HCT116 (cell line): ENCODE measurements around the gene PAX2. TPM values are rescaled to one million over a fixed set of nuclear protein-coding genes. Genes with fewer than 3 reads are reported as not detected.

Experiments
- ATAC-seq: fragments of 200-7000 bp; cut with Tn5 transposase; 2 replicates; pipeline ENCODE4 v1.9.1; 2020; ENCODE audit warnings: mild to moderate bottlenecking, moderate library complexity
- BruUV-seq: library from RNA; stranded (reverse); fragments of 400-500 nt; replicated peaks from 2 replicates; lab custom pipeline; 2021; lab: Mats Ljungman, UMichigan
- CTCF ChIA-PET: fragments of 300-600 bp; sonication (Branson Sonifier 250); formaldehyde crosslinking; loops from one replicate; lab custom pipeline; 2021; ENCODE audit warnings: antibody characterized with exemption; lab: Charles Lee
- POLR2A ChIA-PET: fragments of 300-600, 350-600 bp; sonication (Branson Sonifier 250); formaldehyde crosslinking; loops from one replicate; lab custom pipeline; 2021; ENCODE audit warnings: antibody characterized with exemption; lab: Charles Lee
- RAD21 ChIA-PET, 2 experiments: fragments of 300-600 bp; sonication (Branson Sonifier 250); formaldehyde crosslinking; loops; one replicate each; lab custom pipeline; 2023; ENCODE audit warnings: low total read pairs in 2 of 2; ENCODE audit not compliant: uncharacterized antibody in 2 of 2, unreplicated experiment in 2 of 2, low non-redundant PET in 1 of 2; lab: Charles Lee
- DNase-seq: peaks from one replicate; pipeline ENCODE4 v3.0.0-alpha.2; 2010; ENCODE audit warnings: low read depth, low spot score
- H2AFZ ChIP-seq: fragments of 200-600 bp; shearing (Covaris generic), sonication (generic); 2 replicates; pipeline ENCODE4 v1.6.1; 2017; ENCODE audit warnings: low read depth, mixed run types, mixed read lengths, antibody characterized with exemption, low read length; ENCODE audit not compliant: poor library complexity, severe bottlenecking
- H3K27ac ChIP-seq: 2 replicates; pipeline ENCODE4 v1.5.1; 2012; ENCODE audit warnings: low read depth, low read length
- H3K27me3 ChIP-seq: fragments of 200-600 bp; sonication (generic); 2 replicates; pipeline ENCODE4 v1.6.1; 2016; ENCODE audit warnings: mixed run types, low read length, mixed read lengths; ENCODE audit not compliant: insufficient read depth
- H3K36me3 ChIP-seq, 2 experiments: fragments of 200-500 bp in 1 of 2; fragments of 200-600 bp in 1 of 2; sonication (Bioruptor generic) in 1 of 2; sonication (generic) in 1 of 2; 2 replicates each; pipeline versions ENCODE4 v1.5.1 to v1.6.1; 2014 to 2016; ENCODE audit warnings: low read length in 2 of 2, inconsistent platforms in 1 of 2, mixed read lengths in 1 of 2, mixed run types in 1 of 2; ENCODE audit not compliant: insufficient read depth in 2 of 2, control insufficient read depth in 1 of 2
- H3K4me1 ChIP-seq, 2 experiments: fragments of 200-600 bp in 1 of 2; sonication (generic) in 1 of 2; 2 replicates each; pipeline versions ENCODE4 v1.5.1 to v1.6.1; 2012 to 2017; ENCODE audit warnings: low read length in 2 of 2, inconsistent platforms in 1 of 2, mild to moderate bottlenecking in 1 of 2, mixed read lengths in 1 of 2, mixed run types in 1 of 2, moderate library complexity in 1 of 2; ENCODE audit not compliant: insufficient read depth in 2 of 2, control insufficient read depth in 1 of 2
- H3K4me2 ChIP-seq: fragments of 200-600 bp; sonication (generic); 2 replicates; pipeline ENCODE4 v1.6.1; 2017; ENCODE audit warnings: mixed run types, low read length, mixed read lengths
- H3K4me3 ChIP-seq, 2 experiments: fragments of 200-600 bp in 1 of 2; sonication (generic) in 1 of 2; replicated peaks in 1 of 2; 2 replicates each; pipeline ENCODE4 v1.5.1; 2011 to 2016; ENCODE audit warnings: low read length in 2 of 2, control low read depth in 1 of 2, low read depth in 1 of 2, mild to moderate bottlenecking in 1 of 2, mixed read lengths in 1 of 2, mixed run types in 1 of 2
- H3K79me2 ChIP-seq: fragments of 200-600 bp; sonication (generic); 2 replicates; pipeline ENCODE4 v1.6.1; 2017; ENCODE audit warnings: mild to moderate bottlenecking, mixed run types, low read length, moderate library complexity, mixed read lengths; ENCODE audit not compliant: insufficient read depth
- H3K9ac ChIP-seq: fragments of 200-600 bp; sonication (generic); 2 replicates; pipeline ENCODE4 v1.6.1; 2016; ENCODE audit warnings: low read length, mixed read lengths
- H3K9me2 ChIP-seq: fragments of 200-600 bp; sonication (generic), shearing (Covaris generic); 2 replicates; pipeline ENCODE4 v1.6.1; 2017; ENCODE audit warnings: mixed run types, mild to moderate bottlenecking, moderate library complexity; ENCODE audit not compliant: insufficient read depth
- H3K9me3 ChIP-seq, 2 experiments: fragments of 200-500 bp in 1 of 2; fragments of 200-600 bp in 1 of 2; sonication (Bioruptor generic) in 1 of 2; sonication (generic) in 1 of 2; 2 replicates each; pipeline ENCODE4 v1.6.1; 2014 to 2017; ENCODE audit warnings: low read length in 2 of 2, mixed read lengths in 2 of 2, inconsistent platforms in 1 of 2, low read depth in 1 of 2, mild to moderate bottlenecking in 1 of 2, mixed run types in 1 of 2, moderate library complexity in 1 of 2; ENCODE audit not compliant: control insufficient read depth in 1 of 2, insufficient read depth in 1 of 2
- H4K20me1 ChIP-seq: fragments of 200-600 bp; sonication (generic), shearing (Covaris generic); 2 replicates; pipeline ENCODE4 v1.6.1; 2017; ENCODE audit warnings: mixed run types, mild to moderate bottlenecking, moderate library complexity; ENCODE audit not compliant: insufficient read depth
- ATF3 ChIP-seq: IDR thresholded peaks from 2 replicates; pipeline ENCODE4 v1.6.1; 2012
- CBX3 ChIP-seq: IDR thresholded peaks from 2 replicates; pipeline ENCODE4 v1.6.1; 2012; ENCODE audit warnings: low read depth
- CEBPB ChIP-seq: IDR thresholded peaks from 2 replicates; pipeline ENCODE4 v1.6.1; 2012; ENCODE audit warnings: low read depth
- CTCF ChIP-seq, 3 experiments: fragments of 200-600 bp in 1 of 3; sonication (generic) in 1 of 3; IDR thresholded peaks in 2 of 3; conservative IDR thresholded peaks in 1 of 3; 2 replicates each; pipeline ENCODE4 v1.5.1; 2012 to 2017; ENCODE audit warnings: low read depth in 2 of 3, low read length in 2 of 3, antibody characterized with exemption in 1 of 3, borderline replicate concordance in 1 of 3, control low read depth in 1 of 3, mild to moderate bottlenecking in 1 of 3, mixed read lengths in 1 of 3, mixed run types in 1 of 3, moderate library complexity in 1 of 3; ENCODE audit not compliant: insufficient read depth in 1 of 3
- EGR1 ChIP-seq: IDR thresholded peaks from 2 replicates; pipeline ENCODE4 v1.6.1; 2012; ENCODE audit warnings: low read depth
- ELF1 ChIP-seq: IDR thresholded peaks from 2 replicates; pipeline ENCODE4 v1.6.1; 2012; ENCODE audit warnings: low read depth, borderline replicate concordance
- FOSL1 ChIP-seq: IDR thresholded peaks from 2 replicates; pipeline ENCODE4 v1.6.1; 2012; ENCODE audit warnings: low read depth
- POLR2A ChIP-seq: IDR thresholded peaks from 2 replicates; pipeline ENCODE4 v1.7.0; 2011; ENCODE audit warnings: borderline replicate concordance; ENCODE audit not compliant: insufficient read depth, insufficient read length; ENCODE audit errors: extremely low read depth
- POLR2AphosphoS5 ChIP-seq: IDR thresholded peaks from 2 replicates; pipeline ENCODE4 v1.6.1; 2011; ENCODE audit warnings: mild to moderate bottlenecking, low read depth, low read length, moderate library complexity
- SP1 ChIP-seq: IDR thresholded peaks from 2 replicates; pipeline ENCODE4 v1.6.1; 2012; ENCODE audit warnings: low read depth
- SRF ChIP-seq: IDR thresholded peaks from 2 replicates; pipeline ENCODE4 v1.6.1; 2012; ENCODE audit warnings: low read depth
- TCF7L2 ChIP-seq: IDR thresholded peaks from 2 replicates; pipeline ENCODE4 v1.7.0; 2011; ENCODE audit warnings: borderline replicate concordance, inconsistent platforms; ENCODE audit not compliant: insufficient read depth, insufficient read length; ENCODE audit errors: extremely low read depth
- ZBTB33 ChIP-seq: IDR thresholded peaks from 2 replicates; pipeline ENCODE4 v1.6.1; 2011; ENCODE audit warnings: mild to moderate bottlenecking, low read length, moderate library complexity; ENCODE audit not compliant: insufficient replicate concordance; ENCODE audit errors: extremely low read depth
- ZFX ChIP-seq: fragments of 450-650 bp; IDR thresholded peaks from 2 replicates; pipeline ENCODE4 v1.6.1; 2017
- ZNF274 ChIP-seq: fragments of 200-500 bp; sonication (Bioruptor generic); IDR thresholded peaks from 2 replicates; pipeline ENCODE4 v1.6.1; 2014; ENCODE audit warnings: mild to moderate bottlenecking, low read depth, low read length, inconsistent platforms
- intact Hi-C: fragments of 100-400 bp; cut with micrococcal nuclease; formaldehyde crosslinking; loops from 2 replicates; pipeline ENCODE4 v1.10.0; 2022
- total RNA-seq: library from RNA; stranded (reverse); gene quantifications from one replicate; pipeline ENCODE4 v1.2.1, GENCODE V29; 2021; ENCODE audit not compliant: unreplicated experiment
- TF ChIP-seq, protein P1 (sequence below): IDR thresholded peaks from 2 replicates; pipeline ENCODE4 v1.6.1; 2012
- TF ChIP-seq, protein P2 (sequence below): IDR thresholded peaks from 2 replicates; pipeline ENCODE4 v1.6.1; 2012; ENCODE audit warnings: low read depth

The PAX2 gene
- total RNA-seq, 1 experiment from 2014 or later, result 5.0 TPM

- Histone ChIP-seq H3K79me2 (no peaks in the 10 kb centered on the region), H3K9me3 (no peaks in the 10 kb centered on the region), H3K4me2 (no peak overlapping the region), H3K4me1 (no peaks in the 10 kb centered on the region)
- no TSS peak for BruUV-seq
- intact Hi-C loops, result no loop called here
- no peak for TF ChIP-seq SP1
- no peak for TF ChIP-seq ZBTB33
- no peak for TF ChIP-seq CEBPB
- TF ChIP-seq CTCF (IDR thresholded peaks at IDR 0.05 in 2 of 3, conservative IDR thresholded peaks at IDR 0.05 in 1 of 3; ENCODE audit: borderline replicate concordance in 1 of 3, insufficient read depth in 1 of 3, low read depth in 2 of 3, low read length in 2 of 3), result no peak
- no peak for TF ChIP-seq ATF3
- TF ChIP-seq EGR1, result no peak
- TF ChIP-seq, protein P1, sequence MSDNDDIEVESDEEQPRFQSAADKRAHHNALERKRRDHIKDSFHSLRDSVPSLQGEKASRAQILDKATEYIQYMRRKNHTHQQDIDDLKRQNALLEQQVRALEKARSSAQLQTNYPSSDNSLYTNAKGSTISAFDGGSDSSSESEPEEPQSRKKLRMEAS, result no peak
- TF ChIP-seq FOSL1, result no peak
- no peak for TF ChIP-seq POLR2A
- TF ChIP-seq POLR2AphosphoS5, result no peak
- TF ChIP-seq SRF, result no peak
- no peak for TF ChIP-seq ZNF274
- no peak for TF ChIP-seq ELF1
- TF ChIP-seq, protein P2, sequence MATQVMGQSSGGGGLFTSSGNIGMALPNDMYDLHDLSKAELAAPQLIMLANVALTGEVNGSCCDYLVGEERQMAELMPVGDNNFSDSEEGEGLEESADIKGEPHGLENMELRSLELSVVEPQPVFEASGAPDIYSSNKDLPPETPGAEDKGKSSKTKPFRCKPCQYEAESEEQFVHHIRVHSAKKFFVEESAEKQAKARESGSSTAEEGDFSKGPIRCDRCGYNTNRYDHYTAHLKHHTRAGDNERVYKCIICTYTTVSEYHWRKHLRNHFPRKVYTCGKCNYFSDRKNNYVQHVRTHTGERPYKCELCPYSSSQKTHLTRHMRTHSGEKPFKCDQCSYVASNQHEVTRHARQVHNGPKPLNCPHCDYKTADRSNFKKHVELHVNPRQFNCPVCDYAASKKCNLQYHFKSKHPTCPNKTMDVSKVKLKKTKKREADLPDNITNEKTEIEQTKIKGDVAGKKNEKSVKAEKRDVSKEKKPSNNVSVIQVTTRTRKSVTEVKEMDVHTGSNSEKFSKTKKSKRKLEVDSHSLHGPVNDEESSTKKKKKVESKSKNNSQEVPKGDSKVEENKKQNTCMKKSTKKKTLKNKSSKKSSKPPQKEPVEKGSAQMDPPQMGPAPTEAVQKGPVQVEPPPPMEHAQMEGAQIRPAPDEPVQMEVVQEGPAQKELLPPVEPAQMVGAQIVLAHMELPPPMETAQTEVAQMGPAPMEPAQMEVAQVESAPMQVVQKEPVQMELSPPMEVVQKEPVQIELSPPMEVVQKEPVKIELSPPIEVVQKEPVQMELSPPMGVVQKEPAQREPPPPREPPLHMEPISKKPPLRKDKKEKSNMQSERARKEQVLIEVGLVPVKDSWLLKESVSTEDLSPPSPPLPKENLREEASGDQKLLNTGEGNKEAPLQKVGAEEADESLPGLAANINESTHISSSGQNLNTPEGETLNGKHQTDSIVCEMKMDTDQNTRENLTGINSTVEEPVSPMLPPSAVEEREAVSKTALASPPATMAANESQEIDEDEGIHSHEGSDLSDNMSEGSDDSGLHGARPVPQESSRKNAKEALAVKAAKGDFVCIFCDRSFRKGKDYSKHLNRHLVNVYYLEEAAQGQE, result no peak
- no peak for TF ChIP-seq ZFX
- TF ChIP-seq TCF7L2, result no peak
- TF ChIP-seq CBX3, result no peak
- TF ChIP-seq, all 23 proteins: peak for 0
- Histone ChIP-seq H3K27me3 (no peaks in the 10 kb centered on the region), H3K36me3 (no peaks in the 10 kb centered on the region), H3K9me2 (no peaks in the 10 kb centered on the region), H3K9ac (no peak overlapping the region), H4K20me1 (no peaks in the 10 kb centered on the region), H3K27ac (no peak overlapping the region), H2AFZ (no peak overlapping the region), H3K4me3 (no peak overlapping the region)
- ChIA-PET RAD21 (no interaction called here), POLR2A (no interaction called here), CTCF (no interaction called here)
- ATAC-seq (no peak), DNase-seq (no peak)
Observed at GRCh38 chr10:100788002-100788903, 42.9 kb downstream of the PAX2 start.
